ENCODE data around the gene GTSE1. TPM values are rescaled to one million over a fixed set of nuclear protein-coding genes. Genes with fewer than 3 reads are reported as not detected.
"Not testable (repeated sequence)": the region's sequence is repeated elsewhere in the genome, so short reads cannot be mapped to it uniquely, and the experiment has no call there.

GTSE1 gene
- total and polyA plus RNA-seq, 4 donors, result 1.0 to 2.3 (median 1.2) TPM

- no peaks in the 10 kb centered on the region for H3K27me3 ChIP-seq (ENCODE audit: control insufficient read depth in 3 of 3, insufficient read depth in 3 of 3, low read length in 2 of 3)
- DNase-seq (no peak), ATAC-seq (ENCODE audit: insufficient read depth, low FRiP score) (no peak)
- H3K4me3 ChIP-seq, result no peak overlapping the region
- no peak for TF ChIP-seq CTCF (IDR thresholded peaks at IDR 0.05; ENCODE audit: control extremely low read depth, extremely low read depth)
- WGBS, 2 donors, result 96 to 98% methylated on average over 8 of the region's 8 CpGs
- no peaks in the 10 kb centered on the region for H3K9me3 ChIP-seq (ENCODE audit: control insufficient read depth in 4 of 4, insufficient read depth in 3 of 4, low read length in 3 of 4)
- no peaks in the 10 kb centered on the region for H3K4me1 ChIP-seq (ENCODE audit: control insufficient read depth in 5 of 5, insufficient read depth in 5 of 5, low read length in 5 of 5)
- peaks cover 0 to 10% (median 3%) of the 10 kb centered on the region in 4 donors for H3K36me3 ChIP-seq (ENCODE audit: control insufficient read depth in 4 of 4, insufficient read depth in 4 of 4, low read length in 4 of 4)
- no peak overlapping the region for H3K27ac ChIP-seq (ENCODE audit: low read depth in 1 of 2, low read length in 1 of 2)
- H3K9ac ChIP-seq (ENCODE audit: insufficient read depth in 1 of 2, low read length in 2 of 2), result no peak overlapping the region
Observed at GRCh38 chr22:46312056-46312455, 15.4 kb downstream of the GTSE1 start.

GRCh38 chr22:46312848-46313247 is 16.2 kb downstream of the GTSE1 start:
- 95 to 99% methylated on average over 1 to 2 of the region's 2 CpGs for WGBS, 2 donors
- not testable (repeated sequence) for H3K36me3 ChIP-seq (ENCODE audit: control insufficient read depth in 4 of 4, insufficient read depth in 4 of 4, low read length in 4 of 4); ATAC-seq (ENCODE audit: insufficient read depth, low FRiP score); DNase-seq; H3K27me3 ChIP-seq (ENCODE audit: control insufficient read depth in 3 of 3, insufficient read depth in 3 of 3, low read length in 2 of 3); H3K4me1 ChIP-seq (ENCODE audit: control insufficient read depth in 5 of 5, insufficient read depth in 5 of 5, low read length in 5 of 5); H3K27ac ChIP-seq (ENCODE audit: low read depth in 1 of 2, low read length in 1 of 2); H3K9me3 ChIP-seq (ENCODE audit: control insufficient read depth in 4 of 4, insufficient read depth in 3 of 4, low read length in 3 of 4); H3K9ac ChIP-seq (ENCODE audit: insufficient read depth in 1 of 2, low read length in 2 of 2); H3K4me3 ChIP-seq

GRCh38 chr22:46315976-46316375 is 19.3 kb downstream of the GTSE1 start:
- WGBS, 2 donors, result 96 to 98% methylated on average over 12 of the region's 12 CpGs
- no peak for DNase-seq
- H3K27me3 ChIP-seq (ENCODE audit: control insufficient read depth in 3 of 3, insufficient read depth in 3 of 3, low read length in 2 of 3), result no peaks in the 10 kb centered on the region
- H3K4me3 ChIP-seq, result no peak overlapping the region
- H3K9me3 ChIP-seq (ENCODE audit: control insufficient read depth in 4 of 4, insufficient read depth in 3 of 4, low read length in 3 of 4), result no peaks in the 10 kb centered on the region
- ATAC-seq (ENCODE audit: insufficient read depth, low FRiP score), result no peak
- H3K9ac ChIP-seq (ENCODE audit: insufficient read depth in 1 of 2, low read length in 2 of 2), result no peak overlapping the region
- no peak overlapping the region for H3K27ac ChIP-seq (ENCODE audit: low read depth in 1 of 2, low read length in 1 of 2)
- H3K4me1 ChIP-seq (ENCODE audit: control insufficient read depth in 5 of 5, insufficient read depth in 5 of 5, low read length in 5 of 5), result no peaks in the 10 kb centered on the region
- peaks cover 0 to 20% (median 4%) of the 10 kb centered on the region in 4 donors for H3K36me3 ChIP-seq (ENCODE audit: control insufficient read depth in 4 of 4, insufficient read depth in 4 of 4, low read length in 4 of 4)
- TF ChIP-seq CTCF (IDR thresholded peaks at IDR 0.05; ENCODE audit: control extremely low read depth, extremely low read depth), result no peak

GRCh38 chr22:46317646-46318045 is 21.0 kb downstream of the GTSE1 start:
- Histone ChIP-seq H3K4me3 (no peak overlapping the region), H3K27ac (ENCODE audit: low read depth in 1 of 2, low read length in 1 of 2) (no peak overlapping the region), H3K36me3 (ENCODE audit: control insufficient read depth in 4 of 4, insufficient read depth in 4 of 4, low read length in 4 of 4) (peaks cover 0 to 21% (median 4%) of the 10 kb centered on the region in 4 donors), H3K9me3 (ENCODE audit: control insufficient read depth in 4 of 4, insufficient read depth in 3 of 4, low read length in 3 of 4) (no peaks in the 10 kb centered on the region), H3K4me1 (ENCODE audit: control insufficient read depth in 5 of 5, insufficient read depth in 5 of 5, low read length in 5 of 5) (no peaks in the 10 kb centered on the region), H3K9ac (ENCODE audit: insufficient read depth in 1 of 2, low read length in 2 of 2) (no peak overlapping the region), H3K27me3 (ENCODE audit: control insufficient read depth in 3 of 3, insufficient read depth in 3 of 3, low read length in 2 of 3) (no peaks in the 10 kb centered on the region)
- DNase-seq, result no peak
- 96 to 97% methylated on average over 20 of the region's 20 CpGs for WGBS, 2 donors
- no peak for ATAC-seq (ENCODE audit: insufficient read depth, low FRiP score)
- no peak for TF ChIP-seq CTCF (IDR thresholded peaks at IDR 0.05; ENCODE audit: control extremely low read depth, extremely low read depth)
